ENCODE data around the gene RALGAPA2. TPM values are rescaled to one million over a fixed set of nuclear protein-coding genes. Genes with fewer than 3 reads are reported as not detected.

Gene RALGAPA2
- total RNA-seq, 2 experiments from 2014 or later, result 21.2 to 21.9 TPM

DNA sequence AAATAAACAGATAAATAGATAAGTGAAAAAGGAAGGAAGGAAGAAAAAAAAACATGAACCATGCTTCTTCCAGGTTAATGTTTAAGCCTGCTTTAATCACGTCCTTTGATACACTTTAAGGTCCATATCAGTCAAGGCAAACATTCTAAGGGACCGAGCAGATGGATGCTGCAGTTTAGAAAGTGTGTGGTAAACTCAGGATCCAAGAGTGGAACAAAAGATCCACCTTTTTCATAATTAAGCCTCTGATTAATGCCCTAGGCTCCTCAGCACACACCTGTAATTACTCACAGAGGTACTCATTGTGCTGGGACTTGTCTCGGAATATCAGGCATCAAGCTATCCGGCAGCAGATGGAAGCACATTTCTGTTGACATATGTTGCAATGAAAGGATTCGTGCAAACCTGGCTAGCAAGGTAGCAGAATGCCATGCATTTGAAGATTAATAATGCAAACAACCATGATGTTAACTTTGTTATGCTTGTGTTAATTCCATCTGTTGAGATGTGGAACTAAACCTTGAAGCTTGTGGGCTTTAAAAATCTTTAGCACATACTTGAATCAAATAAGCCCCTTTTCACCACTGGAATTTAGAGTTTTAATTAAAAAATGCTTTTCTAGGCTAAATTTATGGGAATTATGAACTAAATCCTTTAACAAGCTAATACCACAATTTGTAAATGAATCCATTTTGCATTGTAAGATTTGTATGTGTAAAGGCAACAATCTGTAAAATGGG, 163.7 kb downstream of the RALGAPA2 start:
- no peak for TF ChIP-seq CTCF (IDR thresholded peaks at IDR 0.05)
- no peak for DNase-seq
- H3K36me3 ChIP-seq (ENCODE audit: insufficient read depth, low read length), result peaks cover 12% of the 10 kb centered on the region
- H3K4me3 Mint-ChIP-seq, result no peak overlapping the region
- H3K27ac ChIP-seq (ENCODE audit: low read depth in 1 of 2, low read length in 2 of 2), result no peak overlapping the region
- no peaks in the 10 kb centered on the region for H3K9me3 Mint-ChIP-seq
- ATAC-seq (ENCODE audit: poor library complexity), result no peak
- intact Hi-C loops (cut with DNase I, micrococcal nuclease), result no loop called here
- ChIA-PET POLR2A (no interaction called here), CTCF (no interaction called here)
- peak overlapping the region; percentile 51 for H3K27ac Mint-ChIP-seq
- peaks cover 58% of the 10 kb centered on the region for H3K36me3 Mint-ChIP-seq (ENCODE audit: low read depth)
- H3K4me3 ChIP-seq (ENCODE audit: low read length), result no peak overlapping the region
- no peaks in the 10 kb centered on the region for H3K27me3 ChIP-seq (ENCODE audit: control insufficient read depth in 1 of 2, insufficient read depth in 2 of 2, low read length in 2 of 2)
- H3K27me3 Mint-ChIP-seq, result no peaks in the 10 kb centered on the region
- H3K4me1 Mint-ChIP-seq (ENCODE audit: low read depth), result peaks cover 31% of the 10 kb centered on the region
- peaks cover 4% of the 10 kb centered on the region for H3K4me1 ChIP-seq (ENCODE audit: insufficient read depth, low read length)
- H3K9me3 ChIP-seq (ENCODE audit: control insufficient read depth in 1 of 2, insufficient read depth in 1 of 2, low read length in 2 of 2), result no peaks in the 10 kb centered on the region

GRCh38 chr20:20547876-20548266, 164.6 kb downstream of the RALGAPA2 start:
- Histone ChIP-seq H3K27ac (ENCODE audit: low read depth in 1 of 2, low read length in 2 of 2) (no peak overlapping the region), H3K9me3 (ENCODE audit: control insufficient read depth in 1 of 2, insufficient read depth in 1 of 2, low read length in 2 of 2) (no peaks in the 10 kb centered on the region), H3K4me1 (ENCODE audit: insufficient read depth, low read length) (peaks cover 4% of the 10 kb centered on the region), H3K36me3 (ENCODE audit: insufficient read depth, low read length) (peaks cover 12% of the 10 kb centered on the region), H3K4me3 (ENCODE audit: low read length) (no peak overlapping the region), H3K27me3 (ENCODE audit: control insufficient read depth in 1 of 2, insufficient read depth in 2 of 2, low read length in 2 of 2) (no peaks in the 10 kb centered on the region)
- no peak for DNase-seq
- peaks cover 59% of the 10 kb centered on the region for H3K36me3 Mint-ChIP-seq (ENCODE audit: low read depth)
- no peak for ATAC-seq (ENCODE audit: poor library complexity)
- peak overlapping the region; percentile 51 for H3K27ac Mint-ChIP-seq
- no peak for TF ChIP-seq CTCF (IDR thresholded peaks at IDR 0.05)
- H3K9me3 Mint-ChIP-seq, result no peaks in the 10 kb centered on the region
- CTCF ChIA-PET, result no interaction called here
- H3K4me1 Mint-ChIP-seq (ENCODE audit: low read depth), result peaks cover 31% of the 10 kb centered on the region
- intact Hi-C loops (cut with DNase I, micrococcal nuclease), result no loop called here
- H3K27me3 Mint-ChIP-seq, result no peaks in the 10 kb centered on the region
- no peak overlapping the region for H3K4me3 Mint-ChIP-seq
- POLR2A ChIA-PET, result no interaction called here

DNA sequence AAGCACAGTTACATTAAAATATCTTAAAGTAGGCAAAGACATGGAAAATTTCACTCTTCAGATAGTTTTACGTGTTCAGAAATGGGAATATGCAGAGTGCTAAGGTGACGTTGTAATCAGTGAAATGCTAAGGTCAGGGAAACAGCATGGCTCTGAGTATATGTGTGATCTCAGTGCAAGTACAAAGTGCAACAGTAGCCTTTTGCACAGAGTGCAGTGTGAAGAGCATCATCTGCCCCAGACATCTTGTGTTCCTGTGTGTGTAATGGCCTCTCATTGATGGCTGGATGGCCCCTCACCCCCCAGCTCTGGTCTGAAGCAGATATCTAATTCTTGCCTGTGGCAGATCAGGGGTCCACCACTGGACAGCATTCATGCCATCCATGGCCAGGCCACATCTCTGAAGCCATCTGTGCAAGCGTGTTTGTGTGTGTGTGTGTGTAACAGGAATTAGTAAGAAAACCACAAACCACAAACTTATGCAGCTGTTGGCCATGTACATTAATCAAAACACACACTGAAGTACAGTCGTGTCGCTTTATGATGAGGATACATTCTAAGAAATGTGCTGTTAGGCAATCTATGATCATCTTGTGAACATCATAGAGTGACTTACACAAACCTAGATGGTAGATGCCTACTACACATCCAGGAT, 165.1 kb downstream of the RALGAPA2 start:
- Mint-ChIP-seq H3K4me1 (ENCODE audit: low read depth) (peaks cover 31% of the 10 kb centered on the region), H3K27me3 (no peaks in the 10 kb centered on the region), H3K27ac (peak overlapping the region; percentile 51), H3K4me3 (no peak overlapping the region), H3K9me3 (no peaks in the 10 kb centered on the region), H3K36me3 (ENCODE audit: low read depth) (peaks cover 60% of the 10 kb centered on the region)
- CTCF ChIA-PET, result no interaction called here
- Histone ChIP-seq H3K27ac (ENCODE audit: low read depth in 1 of 2, low read length in 2 of 2) (no peak overlapping the region), H3K4me1 (ENCODE audit: insufficient read depth, low read length) (peaks cover 4% of the 10 kb centered on the region), H3K4me3 (ENCODE audit: low read length) (no peak overlapping the region), H3K36me3 (ENCODE audit: insufficient read depth, low read length) (peaks cover 12% of the 10 kb centered on the region), H3K27me3 (ENCODE audit: control insufficient read depth in 1 of 2, insufficient read depth in 2 of 2, low read length in 2 of 2) (no peaks in the 10 kb centered on the region), H3K9me3 (ENCODE audit: control insufficient read depth in 1 of 2, insufficient read depth in 1 of 2, low read length in 2 of 2) (no peaks in the 10 kb centered on the region)
- TF ChIP-seq CTCF (IDR thresholded peaks at IDR 0.05), result no peak
- ATAC-seq (ENCODE audit: poor library complexity) (no peak), DNase-seq (peak in 1 of 14 experiments; percentile 10)
- POLR2A ChIA-PET, result no interaction called here
- intact Hi-C loops (cut with DNase I, micrococcal nuclease), result no loop called here

Data from CD4-positive, alpha-beta T cell (primary cell).